Measurements from ENCODE around the gene FOXO6. TPM values are rescaled to one million over a fixed set of nuclear protein-coding genes. Genes with fewer than 3 reads are reported as not detected.

FOXO6 gene
- total and polyA plus RNA-seq, 2 of the 13 experiments (the other 11 are each of a cell fraction or from before 2014, with no cell fraction given) = 0.13 TPM; not detected in 1

GRCh38 chr1:41388510-41388909 is 27.3 kb downstream of the FOXO6 start (continued):
- TF ChIP-seq ZBTB40 (IDR thresholded peaks at IDR 0.05) = no peak
- no peak for TF ChIP-seq ZBTB40 (CRISPR knock-in tag; IDR thresholded peaks at IDR 0.05)
- TF ChIP-seq ZFAT (CRISPR knock-in tag; conservative IDR thresholded peaks at IDR 0.05) = no peak
- TF ChIP-seq KDM2A (CRISPR knock-in tag; IDR thresholded peaks at IDR 0.05; ENCODE audit: borderline replicate concordance, low read depth) = no peak

GRCh38 chr1:41389009-41389408 is 27.8 kb downstream of the FOXO6 start:
- BruUV-seq (replicated peaks) = no TSS peak
- intact Hi-C loops (cut with micrococcal nuclease; ENCODE audit: unreplicated experiment) = no loop called here
- no peak for FAIRE-seq
- in situ Hi-C loops (cut with HindIII; ENCODE audit: extremely low pct_ligation_motif_present, low pct_unique_long_range_greater_than_20kb) = no loop called here
- ATAC-seq = no peak
- H3K27ac ChIP-seq (ENCODE audit: extremely low read length, insufficient read depth, low read length) = no peak overlapping the region
- H3K4me2 ChIP-seq (ENCODE audit: low read depth, low read length) = no peak overlapping the region
- no peaks in the 10 kb centered on the region for H3K4me1 ChIP-seq (ENCODE audit: insufficient read depth, low read length)
- no peak overlapping the region for H3K4me3 ChIP-seq (replicated peaks in 1 of 3; ENCODE audit: insufficient read depth in 1 of 3, low read depth in 2 of 3, low read length in 3 of 3)
- H3K27me3 ChIP-seq (ENCODE audit: control insufficient read depth in 1 of 2, insufficient read depth in 2 of 2, low read length in 2 of 2) = peaks cover 2 to 37% of the 10 kb centered on the region in 2 experiments; a peak in 3 of 5 replicates
- no peak overlapping the region for H3K9ac ChIP-seq (ENCODE audit: insufficient read depth, low read depth, low read length)
- no peaks in the 10 kb centered on the region for H3K36me3 ChIP-seq (replicated peaks in 1 of 2; ENCODE audit: control insufficient read depth in 1 of 2, insufficient read depth in 2 of 2, low read length in 2 of 2)
- no peak overlapping the region for H2AFZ ChIP-seq (ENCODE audit: low read length)
- 0% methylated on average over 2 of the region's 2 CpGs for WGBS (ENCODE audit: low lambda C conversion rate)
- ChIA-PET POLR2A (no interaction called here), CTCF (ENCODE audit: low intra/inter-chr PET ratio, low total read pairs) (no interaction called here)
- H4K20me1 ChIP-seq (ENCODE audit: insufficient read depth, low read length) = no peaks in the 10 kb centered on the region
- DNase-seq (ENCODE audit: low spot score) = no peak
- H3K9me3 ChIP-seq (ENCODE audit: low read length) = no peaks in the 10 kb centered on the region
- H3K79me2 ChIP-seq (ENCODE audit: insufficient read depth, low read length) = no peaks in the 10 kb centered on the region
- TF ChIP-seq ZNF770 (CRISPR knock-in tag; IDR thresholded peaks at IDR 0.05) (no peak), LCORL (IDR thresholded peaks at IDR 0.05) (no peak), LCORL (CRISPR knock-in tag; IDR thresholded peaks at IDR 0.05) (no peak), SMAD1 (CRISPR knock-in tag; IDR thresholded peaks at IDR 0.05; ENCODE audit: borderline replicate concordance, low read depth) (no peak), THAP9 (CRISPR knock-in tag; IDR thresholded peaks at IDR 0.05; ENCODE audit: borderline replicate concordance) (no peak), PAX8 (CRISPR knock-in tag; IDR thresholded peaks at IDR 0.05; ENCODE audit: borderline replicate concordance) (no peak)

Data from HepG2 (cell line).